C4-2B (cell line): Measurements from ENCODE around the gene FLNC.

Experiments used
- ZFX ChIP-seq: fragments of 450-650 bp; IDR thresholded peaks from 2 replicates; pipeline ENCODE4 v1.6.1; 2017
- TF ChIP-seq, protein P1 (sequence below): fragments of 450-650 bp; conservative IDR thresholded peaks from 2 replicates; pipeline ENCODE4 v1.5.1; 2017; ENCODE audit warnings: mild to moderate bottlenecking

GRCh38 chr7:128865303-128865702 is 35.1 kb downstream of the FLNC start:
- TF ChIP-seq, protein P1, sequence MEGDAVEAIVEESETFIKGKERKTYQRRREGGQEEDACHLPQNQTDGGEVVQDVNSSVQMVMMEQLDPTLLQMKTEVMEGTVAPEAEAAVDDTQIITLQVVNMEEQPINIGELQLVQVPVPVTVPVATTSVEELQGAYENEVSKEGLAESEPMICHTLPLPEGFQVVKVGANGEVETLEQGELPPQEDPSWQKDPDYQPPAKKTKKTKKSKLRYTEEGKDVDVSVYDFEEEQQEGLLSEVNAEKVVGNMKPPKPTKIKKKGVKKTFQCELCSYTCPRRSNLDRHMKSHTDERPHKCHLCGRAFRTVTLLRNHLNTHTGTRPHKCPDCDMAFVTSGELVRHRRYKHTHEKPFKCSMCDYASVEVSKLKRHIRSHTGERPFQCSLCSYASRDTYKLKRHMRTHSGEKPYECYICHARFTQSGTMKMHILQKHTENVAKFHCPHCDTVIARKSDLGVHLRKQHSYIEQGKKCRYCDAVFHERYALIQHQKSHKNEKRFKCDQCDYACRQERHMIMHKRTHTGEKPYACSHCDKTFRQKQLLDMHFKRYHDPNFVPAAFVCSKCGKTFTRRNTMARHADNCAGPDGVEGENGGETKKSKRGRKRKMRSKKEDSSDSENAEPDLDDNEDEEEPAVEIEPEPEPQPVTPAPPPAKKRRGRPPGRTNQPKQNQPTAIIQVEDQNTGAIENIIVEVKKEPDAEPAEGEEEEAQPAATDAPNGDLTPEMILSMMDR: no peak
- no peak for TF ChIP-seq ZFX
